SK-N-SH treated with all-trans-retinoic acid at 6 μM for 48 hours (cell line): Measurements from ENCODE around the gene TTC36.

Experiments
- CREB5 ChIP-seq: fragments of 250-450 bp; sonication (Bioruptor Pico); IDR thresholded peaks from 2 replicates; pipeline ENCODE4 v1.5.1; 2020; ENCODE audit warnings: low read depth, mild to moderate bottlenecking, moderate library complexity
- GLIS3 ChIP-seq: fragments of 250-450 bp; sonication (Bioruptor Pico); IDR thresholded peaks from 2 replicates; pipeline ENCODE4 v1.5.0; 2020; ENCODE audit warnings: mild to moderate bottlenecking, moderate library complexity
- ISL1 ChIP-seq: fragments of 250-450 bp; sonication (Bioruptor Pico); IDR thresholded peaks from 2 replicates; pipeline ENCODE4 v2.1.2; 2022; ENCODE audit warnings: mild to moderate bottlenecking, moderate library complexity
- PATZ1 ChIP-seq: fragments of 250-450 bp; sonication (Bioruptor Pico); IDR thresholded peaks from 2 replicates; pipeline ENCODE4 v1.8.0; 2020; ENCODE audit warnings: mild to moderate bottlenecking, moderate library complexity, borderline replicate concordance
- POU6F1 ChIP-seq: fragments of 250-450 bp; sonication (Bioruptor Pico); IDR thresholded peaks from 2 replicates; pipeline ENCODE4 v1.8.0; 2021; ENCODE audit warnings: low read depth, mild to moderate bottlenecking, moderate library complexity, borderline replicate concordance
- PPARA ChIP-seq: fragments of 250-450 bp; sonication (Bioruptor Pico); IDR thresholded peaks from 2 replicates; pipeline ENCODE4 v1.5.0; 2020; ENCODE audit warnings: mild to moderate bottlenecking, borderline replicate concordance
- TCF4 ChIP-seq: fragments of 250-450 bp; sonication (Bioruptor Pico); IDR thresholded peaks from 2 replicates; pipeline ENCODE4 v1.8.0; 2021; ENCODE audit warnings: mild to moderate bottlenecking, moderate library complexity, borderline replicate concordance
- ZC3H10 ChIP-seq: fragments of 250-450 bp; sonication (Bioruptor Pico); IDR thresholded peaks from 2 replicates; pipeline ENCODE4 v1.5.1; 2021; ENCODE audit warnings: mild to moderate bottlenecking, moderate library complexity
- ZFP30 ChIP-seq: fragments of 450-650 bp; formaldehyde crosslinking; IDR thresholded peaks from 2 replicates; pipeline ENCODE4 v1.5.0; 2022; ENCODE audit warnings: mild to moderate bottlenecking, moderate library complexity

GRCh38 chr11:118544010-118544646 lies 16.9 kb downstream of the TTC36 start:
- TF ChIP-seq GLIS3 (CRISPR knock-in tag), result no peak
- no peak for TF ChIP-seq ZFP30 (CRISPR knock-in tag)
- no peak for TF ChIP-seq PPARA (CRISPR knock-in tag)
- no peak for TF ChIP-seq POU6F1
- no peak for TF ChIP-seq ISL1 (CRISPR knock-in tag)
- TF ChIP-seq TCF4, result no peak
- no peak for TF ChIP-seq PATZ1 (CRISPR knock-in tag)
- no peak for TF ChIP-seq ZC3H10 (CRISPR knock-in tag)
- TF ChIP-seq CREB5 (CRISPR knock-in tag), result no peak
